Loucy (cell line): Measurements from ENCODE around the gene NDUFV1.

Source experiments
- H2AFZ ChIP-seq: fragments of 200-600 bp; sonication (generic); 2 replicates; pipeline ENCODE4 v1.6.0; 2016; ENCODE audit warnings: antibody characterized with exemption, mild to moderate bottlenecking, low read length, moderate library complexity
- H3F3A ChIP-seq: fragments of 200-600 bp; 2 replicates; pipeline ENCODE4 v1.6.0; 2016; ENCODE audit warnings: antibody characterized with exemption, low read depth, mild to moderate bottlenecking
- H3K27me3 ChIP-seq: fragments of 200-600 bp; sonication (generic); 2 replicates; pipeline ENCODE4 v1.6.1; 2014; ENCODE audit warnings: low read length, mild to moderate bottlenecking; ENCODE audit not compliant: insufficient read depth, poor library complexity, severe bottlenecking
- H3K36me3 ChIP-seq: fragments of 200-600 bp; sonication (generic); 2 replicates; pipeline ENCODE4 v1.6.1; 2016; ENCODE audit warnings: low read length; ENCODE audit not compliant: insufficient read depth
- H3K4me1 ChIP-seq: fragments of 200-600 bp; sonication (generic); 2 replicates; pipeline ENCODE4 v1.5.1; 2014; ENCODE audit warnings: low read length, mild to moderate bottlenecking; ENCODE audit not compliant: insufficient read depth, poor library complexity, severe bottlenecking
- H3K4me2 ChIP-seq: fragments of 200-600 bp; sonication (generic); 2 replicates; pipeline ENCODE4 v1.6.0; 2014; ENCODE audit warnings: antibody characterized with exemption, low read length, low read depth, mild to moderate bottlenecking; ENCODE audit not compliant: poor library complexity, severe bottlenecking
- H3K4me3 ChIP-seq: fragments of 200-600 bp; sonication (generic); 2 replicates; pipeline ENCODE4 v1.5.1; 2014; ENCODE audit warnings: low read length, mild to moderate bottlenecking, mixed read lengths; ENCODE audit not compliant: poor library complexity, severe bottlenecking
- H3K79me2 ChIP-seq: fragments of 200-600 bp; sonication (generic); 2 replicates; pipeline ENCODE4 v1.6.1; 2014; ENCODE audit warnings: low read length; ENCODE audit not compliant: insufficient read depth
- H3K9ac ChIP-seq: fragments of 200-600 bp; sonication (generic); 2 replicates; pipeline ENCODE4 v1.6.0; 2014; ENCODE audit warnings: mild to moderate bottlenecking, low read depth, low read length, moderate library complexity; ENCODE audit not compliant: poor library complexity, severe bottlenecking
- H3K9me2 ChIP-seq: fragments of 200-600 bp; sonication (generic); replicated peaks from 2 replicates; pipeline ENCODE4 v1.6.1; 2016; ENCODE audit warnings: low read depth, low read length, mixed read lengths
- H3K9me3 ChIP-seq: fragments of 200-600 bp; sonication (generic); 2 replicates; pipeline ENCODE4 v1.6.1; 2014; ENCODE audit warnings: mild to moderate bottlenecking, antibody characterized with exemption, low read length, low read depth; ENCODE audit not compliant: insufficient read depth
- H4K20me1 ChIP-seq: fragments of 200-600 bp; sonication (generic); 2 replicates; pipeline ENCODE4 v1.6.0; 2014; ENCODE audit warnings: antibody characterized with exemption, low read length, mild to moderate bottlenecking; ENCODE audit not compliant: insufficient read depth, poor library complexity, severe bottlenecking
- CTCF ChIP-seq: fragments of 200-600 bp; sonication (generic); conservative IDR thresholded peaks from 2 replicates; pipeline ENCODE4 v1.5.1; 2014; ENCODE audit warnings: mild to moderate bottlenecking, antibody characterized with exemption, low read length
- EZH2phosphoT487 ChIP-seq: fragments of 200-600 bp; IDR thresholded peaks from 2 replicates; pipeline ENCODE4 v1.6.1; 2018; ENCODE audit warnings: antibody characterized with exemption, mild to moderate bottlenecking, moderate library complexity, borderline replicate concordance

NDUFV1 gene

GRCh38 chr11:67633758-67634365 lies 27.1 kb downstream of the NDUFV1 start:
- TF ChIP-seq CTCF (no peak), EZH2phosphoT487 (no peak)
- Histone ChIP-seq H3K36me3 (no peaks in the 10 kb centered on the region), H3K9me3 (no peaks in the 10 kb centered on the region), H3K9me2 (no peaks in the 10 kb centered on the region), H3K79me2 (peaks cover 2% of the 10 kb centered on the region; the same call in 1 of the 2 replicates), H4K20me1 (no peaks in the 10 kb centered on the region), H3K4me3 (no peak overlapping the region), H2AFZ (no peak overlapping the region), H3K27me3 (no peaks in the 10 kb centered on the region), H3K4me1 (peaks cover 14% of the 10 kb centered on the region), H3K9ac (no peak overlapping the region), H3F3A (0 out of 2 replicates have a peak, but pooled peaks cover 3% of the 10 kb centered on the region), H3K4me2 (no peak overlapping the region)

DNA sequence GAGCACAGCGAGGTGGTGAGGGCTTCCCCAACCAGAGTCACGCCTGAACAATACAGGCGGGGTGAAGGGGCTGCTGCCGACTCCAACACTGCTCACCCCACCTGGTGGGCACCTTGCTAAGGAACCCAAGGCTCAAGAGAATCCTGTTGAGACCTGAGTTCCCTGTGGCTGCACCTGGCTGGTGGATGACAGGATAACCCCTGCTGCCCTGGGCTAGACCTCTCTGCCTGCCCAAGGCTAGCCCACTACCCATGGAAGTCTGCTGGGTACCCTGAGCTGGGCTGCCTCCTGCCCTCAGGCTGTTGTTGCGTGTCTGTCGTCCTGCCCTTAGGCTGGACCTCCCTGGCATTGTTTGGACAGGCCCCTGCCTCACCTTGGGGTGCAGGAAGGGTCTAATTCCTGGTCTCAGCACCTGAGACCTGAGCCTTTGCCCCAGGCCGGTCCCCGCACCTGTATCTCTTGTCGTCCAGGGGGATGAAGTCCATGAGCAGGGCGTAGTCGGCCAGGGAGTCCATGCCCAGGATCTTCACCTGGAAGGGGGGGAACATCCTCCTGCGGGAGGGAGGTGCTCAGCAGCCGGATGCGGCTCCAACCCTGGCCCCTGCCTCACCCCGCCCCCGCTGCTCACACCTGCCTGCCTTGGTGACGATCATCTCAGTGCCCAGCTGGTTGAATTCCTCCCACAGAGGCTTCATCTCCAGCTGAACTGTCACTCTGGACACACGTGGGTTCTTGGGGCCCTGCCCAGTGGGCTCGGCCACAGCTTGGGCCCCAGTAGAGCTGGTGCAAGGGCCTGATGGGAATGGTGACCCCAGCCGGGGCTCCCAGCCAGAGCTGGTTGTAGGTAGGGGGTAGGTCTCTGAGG lies 27.9 kb downstream of the NDUFV1 start:
- H3K4me2 ChIP-seq, result no peak overlapping the region
- no peaks in the 10 kb centered on the region for H3K27me3 ChIP-seq
- no peaks in the 10 kb centered on the region for H3K9me2 ChIP-seq
- 0 out of 2 replicates have a peak, but pooled peaks cover 3% of the 10 kb centered on the region for H3F3A ChIP-seq
- no peaks in the 10 kb centered on the region for H3K79me2 ChIP-seq
- no peak overlapping the region for H3K4me3 ChIP-seq
- TF ChIP-seq CTCF (no peak), EZH2phosphoT487 (no peak)
- no peak overlapping the region for H2AFZ ChIP-seq
- no peaks in the 10 kb centered on the region for H3K36me3 ChIP-seq
- no peak overlapping the region for H3K9ac ChIP-seq
- no peaks in the 10 kb centered on the region for H3K9me3 ChIP-seq
- no peaks in the 10 kb centered on the region for H4K20me1 ChIP-seq
- peaks cover 12% of the 10 kb centered on the region for H3K4me1 ChIP-seq

DNA sequence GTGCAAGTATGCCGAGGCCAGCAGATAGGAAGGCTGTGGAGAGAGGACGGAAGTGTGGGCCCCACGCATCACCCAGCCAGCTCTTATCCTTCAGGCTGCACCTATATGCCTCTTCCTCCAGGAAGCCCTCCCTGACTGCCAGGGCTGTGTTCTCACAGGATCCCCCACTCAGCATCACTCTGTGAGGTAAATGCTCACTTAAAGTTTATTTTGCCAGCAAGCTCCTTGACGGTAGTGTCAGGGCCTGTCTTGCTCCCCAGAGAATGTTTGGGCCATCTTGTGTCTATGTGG lies 28.4 kb downstream of the NDUFV1 start:
- 0 out of 2 replicates have a peak, but pooled peaks cover 3% of the 10 kb centered on the region for H3F3A ChIP-seq

More for the DNA sequence above, 28.4 kb downstream of the NDUFV1 start:
- no peaks in the 10 kb centered on the region for H3K79me2 ChIP-seq
- no peak overlapping the region for H3K4me2 ChIP-seq
- no peaks in the 10 kb centered on the region for H3K9me2 ChIP-seq
- H3K9me3 ChIP-seq, result no peaks in the 10 kb centered on the region
- H2AFZ ChIP-seq, result no peak overlapping the region
- no peaks in the 10 kb centered on the region for H4K20me1 ChIP-seq
- H3K9ac ChIP-seq, result no peak overlapping the region
- H3K36me3 ChIP-seq, result no peaks in the 10 kb centered on the region
- TF ChIP-seq EZH2phosphoT487 (no peak), CTCF (no peak)
- no peaks in the 10 kb centered on the region for H3K27me3 ChIP-seq
- H3K4me3 ChIP-seq, result no peak overlapping the region
- peaks cover 12% of the 10 kb centered on the region for H3K4me1 ChIP-seq
